Astrocyte of the hippocampus (primary cell): ENCODE data around the gene STK4.

Experiments
- DNase-seq: peaks from one replicate; pipeline ENCODE4 v3.0.0; 2011; ENCODE audit warnings: low read depth, low spot score

Gene STK4

GRCh38 chr20:44954211-44954610 lies 12.1 kb upstream of the STK4 start:
- no peak for DNase-seq

GRCh38 chr20:44955270-44955669 lies 11.0 kb upstream of the STK4 start:
- DNase-seq: no peak

- DNase-seq: no peak
These were observed 9.9 kb upstream of the STK4 start for GRCh38 chr20:44956410-44956809.

GRCh38 chr20:44958276-44958675 lies 8.0 kb upstream of the STK4 start:
- DNase-seq: no peak

GRCh38 chr20:44959082-44959637 lies 7.2 kb upstream of the STK4 start:
- DNase-seq: peak; percentile 62

GRCh38 chr20:44959638-44960102 lies 6.6 kb upstream of the STK4 start:
- DNase-seq: no peak

- DNase-seq: peak; percentile 95
These were observed 6.0 kb upstream of the STK4 start, which contains the start of gene TOMM34 for GRCh38 chr20:44960103-44960852. Gene TOMM34, minus strand, starts transcription at chr20:44960397. Its CDS starts 64 bp downstream, at chr20:44960333.

- no peak for DNase-seq
These were observed 5.1 kb upstream of the STK4 start for GRCh38 chr20:44961011-44961869.

GRCh38 chr20:44961870-44962267 lies 4.4 kb upstream of the STK4 start:
- DNase-seq: peak; percentile 19

- DNase-seq: no peak
These were observed 3.8 kb upstream of the STK4 start for GRCh38 chr20:44962483-44962882.

GRCh38 chr20:44963325-44964215 lies 2.7 kb upstream of the STK4 start:
- no peak for DNase-seq

GRCh38 chr20:44965651-44966029 lies 672 bp upstream of the STK4 start:
- no peak for DNase-seq

- no peak for DNase-seq
These were observed 995 bp downstream of the STK4 start for GRCh38 chr20:44967207-44967807.

GRCh38 chr20:44969300-44969894 lies 3.1 kb downstream of the STK4 start:
- no peak for DNase-seq

- peak; percentile 15 for DNase-seq
These were observed 4.0 kb downstream of the STK4 start for GRCh38 chr20:44970243-44970757.

- DNase-seq: no peak
These were observed 6.7 kb downstream of the STK4 start for GRCh38 chr20:44973053-44973452.

- no peak for DNase-seq
These were observed 10.4 kb downstream of the STK4 start for GRCh38 chr20:44976698-44977097.

GRCh38 chr20:44979090-44979621 lies 12.8 kb downstream of the STK4 start:
- peak; percentile 32 for DNase-seq

- no peak for DNase-seq
These were observed 15.6 kb downstream of the STK4 start for GRCh38 chr20:44981736-44982406.
